Ascending aorta (tissue), 2 donors: ENCODE results near the gene CSMD2. TPM values are rescaled to one million over a fixed set of nuclear protein-coding genes. Genes with fewer than 3 reads are reported as not detected.

ENCODE experiments used
- DNase-seq, 2 donors: peaks; one replicate each; pipeline ENCODE4 v3.0.0-alpha.2; 2019; ENCODE audit warnings: low spot score in 2 of 2
- H3K27ac ChIP-seq, 2 donors: fragments of 200-600 bp; sonication (generic); one replicate each; pipeline ENCODE4 v1.5.1; 2016 to 2017; ENCODE audit warnings: mild to moderate bottlenecking in 1 of 2
- H3K27me3 ChIP-seq: fragments of 200-600 bp; sonication (generic); one replicate; pipeline ENCODE4 v1.5.1; 2017
- H3K36me3 ChIP-seq, 2 donors: fragments of 200-600 bp; sonication (generic); one replicate each; pipeline ENCODE4 v1.5.1; 2016
- H3K4me1 ChIP-seq, 2 donors: fragments of 200-600 bp; sonication (generic); one replicate each; pipeline ENCODE4 v1.5.1; 2016 to 2017; ENCODE audit warnings: mild to moderate bottlenecking in 1 of 2
- H3K4me3 ChIP-seq, 2 donors: fragments of 200-600 bp; sonication (generic); one replicate each; pipeline ENCODE4 v1.5.1; 2016 to 2017; ENCODE audit warnings: mild to moderate bottlenecking in 1 of 2
- H3K9me3 ChIP-seq, 2 donors: fragments of 200-600 bp; sonication (generic); one replicate each; pipeline ENCODE4 v1.5.1; 2016
- intact Hi-C: fragments of 100-400 bp; cut with DNase I; formaldehyde crosslinking; loops from one replicate; pipeline ENCODE4 v1.15.1; 2023
- total RNA-seq: library from RNA; depleted of rRNA; stranded (reverse); fragments of >200 nt; gene quantifications from one replicate; pipeline ENCODE4 v1.1.0, GENCODE V29; 2016
- TF ChIP-seq, protein P1 (sequence below), 3 experiments: fragments of 200-600 bp in 2 of 3; fragments of 450-650 bp in 1 of 3; sonication (generic) in 2 of 3; IDR thresholded peaks; one replicate each; pipeline ENCODE4 v1.5.1; 2016 to 2019; ENCODE audit warnings: antibody characterized with exemption in 3 of 3, mild to moderate bottlenecking in 1 of 3, moderate library complexity in 1 of 3

The CSMD2 gene
- total RNA-seq, 1 donor from 2014 or later = 10.9 TPM

DNA sequence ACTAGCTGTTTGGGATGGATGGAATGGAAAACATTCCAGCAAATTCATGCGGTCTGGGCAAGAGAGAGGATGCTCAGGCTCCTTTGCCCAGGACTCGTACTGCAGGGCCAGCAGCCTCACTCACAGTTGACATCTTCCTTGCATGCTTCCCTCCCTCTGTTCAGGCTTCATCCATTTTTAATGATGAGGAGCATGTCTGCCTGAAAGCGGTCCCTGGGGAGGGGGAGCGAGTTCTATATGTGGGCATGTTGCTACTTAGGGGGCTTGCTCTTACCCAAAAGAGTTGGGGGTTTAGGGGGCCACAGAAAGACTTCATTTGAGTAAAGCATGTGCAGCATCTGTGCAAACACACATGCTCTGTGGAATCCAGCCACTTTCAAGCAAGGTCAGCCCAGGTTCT, 203.0 kb downstream of the CSMD2 start:
- intact Hi-C loops = no loop called here
- TF ChIP-seq, protein P1, sequence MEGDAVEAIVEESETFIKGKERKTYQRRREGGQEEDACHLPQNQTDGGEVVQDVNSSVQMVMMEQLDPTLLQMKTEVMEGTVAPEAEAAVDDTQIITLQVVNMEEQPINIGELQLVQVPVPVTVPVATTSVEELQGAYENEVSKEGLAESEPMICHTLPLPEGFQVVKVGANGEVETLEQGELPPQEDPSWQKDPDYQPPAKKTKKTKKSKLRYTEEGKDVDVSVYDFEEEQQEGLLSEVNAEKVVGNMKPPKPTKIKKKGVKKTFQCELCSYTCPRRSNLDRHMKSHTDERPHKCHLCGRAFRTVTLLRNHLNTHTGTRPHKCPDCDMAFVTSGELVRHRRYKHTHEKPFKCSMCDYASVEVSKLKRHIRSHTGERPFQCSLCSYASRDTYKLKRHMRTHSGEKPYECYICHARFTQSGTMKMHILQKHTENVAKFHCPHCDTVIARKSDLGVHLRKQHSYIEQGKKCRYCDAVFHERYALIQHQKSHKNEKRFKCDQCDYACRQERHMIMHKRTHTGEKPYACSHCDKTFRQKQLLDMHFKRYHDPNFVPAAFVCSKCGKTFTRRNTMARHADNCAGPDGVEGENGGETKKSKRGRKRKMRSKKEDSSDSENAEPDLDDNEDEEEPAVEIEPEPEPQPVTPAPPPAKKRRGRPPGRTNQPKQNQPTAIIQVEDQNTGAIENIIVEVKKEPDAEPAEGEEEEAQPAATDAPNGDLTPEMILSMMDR (IDR thresholded peaks at IDR 0.05) = no peak
- H3K4me3 ChIP-seq = no peak overlapping the region

DNA sequence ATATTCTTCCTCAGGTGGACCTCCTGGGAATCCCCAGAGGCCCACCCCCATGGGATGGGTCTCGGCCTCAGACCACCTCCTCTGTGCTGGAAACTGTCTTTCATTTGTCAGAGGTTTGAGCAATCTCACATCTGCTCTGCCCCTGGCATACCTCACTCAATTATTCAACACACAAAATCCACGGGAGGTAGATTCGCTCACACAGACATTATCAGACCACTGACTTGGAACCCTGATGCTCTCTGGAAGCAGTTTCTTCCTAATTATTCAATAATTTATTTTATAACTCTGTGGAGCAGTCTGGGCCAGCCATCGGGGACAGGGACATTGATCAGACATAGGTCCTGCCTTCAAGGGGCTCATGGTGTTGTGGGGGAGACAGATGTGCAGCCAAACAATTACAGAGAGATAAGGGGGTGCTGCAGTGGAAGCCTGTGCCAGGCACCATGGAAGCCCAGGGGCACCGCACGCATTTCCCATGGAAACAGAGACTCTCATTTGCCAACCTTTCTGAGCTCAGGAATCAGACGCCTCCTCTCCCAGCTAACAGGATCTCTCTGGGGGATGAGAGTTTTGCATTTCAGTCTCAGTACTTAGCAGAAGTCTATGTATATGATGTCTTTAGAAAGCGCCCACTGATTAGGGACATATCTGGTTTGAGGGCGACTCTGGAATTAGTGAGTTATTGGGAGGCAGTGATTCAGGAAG, 204.7 kb downstream of the CSMD2 start:
- Histone ChIP-seq H3K27me3 (no peaks in the 10 kb centered on the region), H3K4me1 (no peaks in the 10 kb centered on the region), H3K27ac (no peak overlapping the region), H3K9me3 (no peaks in the 10 kb centered on the region), H3K36me3 (no peaks in the 10 kb centered on the region), H3K4me3 (no peak overlapping the region)
- intact Hi-C loops = no loop called here
- DNase-seq = no peak
- TF ChIP-seq, protein P1 (IDR thresholded peaks at IDR 0.05) = no peak

More for the DNA sequence above, 203.0 kb downstream of the CSMD2 start:
- Histone ChIP-seq H3K27ac (no peak overlapping the region), H3K36me3 (no peaks in the 10 kb centered on the region), H3K27me3 (no peaks in the 10 kb centered on the region), H3K4me1 (no peaks in the 10 kb centered on the region), H3K9me3 (no peaks in the 10 kb centered on the region)
- DNase-seq = no peak

DNA sequence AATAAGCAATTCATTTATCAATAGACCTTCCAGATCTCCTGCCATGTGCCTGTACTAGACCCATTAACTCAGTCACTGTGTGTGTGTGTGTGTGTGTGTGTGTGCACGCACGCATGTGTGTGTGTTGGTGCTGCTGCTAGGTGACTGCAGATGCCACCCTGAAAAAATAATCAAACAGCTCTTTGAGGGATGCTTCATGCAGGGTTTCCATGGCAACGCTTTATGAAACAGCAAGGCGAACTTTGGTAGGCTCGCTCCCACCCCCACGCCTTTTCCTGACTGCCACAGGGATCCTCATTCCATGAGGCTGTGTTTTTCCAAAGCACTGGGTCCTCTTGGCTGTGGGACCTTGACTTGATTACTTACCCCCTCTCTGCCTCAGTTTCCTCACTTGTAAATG, 207.2 kb downstream of the CSMD2 start:
- Histone ChIP-seq H3K36me3 (no peaks in the 10 kb centered on the region), H3K4me1 (no peaks in the 10 kb centered on the region), H3K9me3 (no peaks in the 10 kb centered on the region), H3K27me3 (no peaks in the 10 kb centered on the region), H3K4me3 (no peak overlapping the region), H3K27ac (no peak overlapping the region)
- TF ChIP-seq, protein P1 (IDR thresholded peaks at IDR 0.05) = no peak
- intact Hi-C loops = no loop called here
- no peak for DNase-seq

DNA sequence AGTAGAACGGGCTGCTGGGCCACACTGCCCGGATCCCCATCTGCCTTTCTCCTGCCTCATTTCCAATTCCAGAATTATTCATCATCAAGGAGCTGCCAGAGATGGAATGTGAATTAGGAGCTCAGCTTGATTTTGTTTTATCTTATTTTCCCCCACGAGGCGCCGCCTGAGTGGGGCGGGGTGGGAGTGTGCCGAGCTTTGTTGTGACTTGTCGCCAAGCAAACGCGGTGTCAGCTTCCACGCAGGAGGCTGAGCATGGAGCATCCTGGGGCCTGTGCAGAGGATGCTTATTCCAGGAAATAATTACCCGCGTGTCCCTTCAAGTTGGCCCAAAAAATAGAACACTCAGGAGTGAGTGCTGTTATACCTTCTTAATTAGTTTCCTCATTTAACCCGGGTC, 209.9 kb downstream of the CSMD2 start:
- no peaks in the 10 kb centered on the region for H3K36me3 ChIP-seq
- no peak overlapping the region for H3K27ac ChIP-seq
- H3K4me3 ChIP-seq = no peak overlapping the region
- no peaks in the 10 kb centered on the region for H3K9me3 ChIP-seq
- intact Hi-C loops = no loop called here
- TF ChIP-seq, protein P1 (IDR thresholded peaks at IDR 0.05) = no peak
- no peak for DNase-seq
- no peaks in the 10 kb centered on the region for H3K27me3 ChIP-seq
- H3K4me1 ChIP-seq = no peaks in the 10 kb centered on the region

DNA sequence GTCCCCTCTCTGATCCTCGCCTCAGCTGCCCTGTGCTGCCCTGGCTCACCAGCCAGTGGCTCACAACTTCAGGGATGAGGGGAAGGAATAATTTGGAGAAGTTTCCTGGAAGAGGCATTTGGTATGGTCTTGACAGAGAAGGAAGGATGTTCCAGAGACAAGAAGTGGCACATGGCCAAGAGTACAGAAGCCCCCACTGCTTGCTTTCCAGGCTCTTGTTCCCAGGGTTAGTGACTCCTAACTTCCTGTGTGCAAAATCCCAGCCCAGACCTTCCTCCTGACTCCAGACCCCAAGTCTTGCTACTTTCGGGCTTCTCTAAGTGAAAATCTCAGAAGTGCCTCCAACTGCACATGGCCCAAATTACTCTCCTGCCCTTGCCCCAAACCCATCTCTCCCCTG, 215.5 kb downstream of the CSMD2 start:
- H3K36me3 ChIP-seq = no peaks in the 10 kb centered on the region
- no peaks in the 10 kb centered on the region for H3K27me3 ChIP-seq
- H3K9me3 ChIP-seq = no peaks in the 10 kb centered on the region
- no peak overlapping the region for H3K4me3 ChIP-seq
- no peak overlapping the region for H3K27ac ChIP-seq
- intact Hi-C loops = no loop called here
- TF ChIP-seq, protein P1 (IDR thresholded peaks at IDR 0.05) = no peak
- DNase-seq = no peak
- H3K4me1 ChIP-seq = no peaks in the 10 kb centered on the region

DNA sequence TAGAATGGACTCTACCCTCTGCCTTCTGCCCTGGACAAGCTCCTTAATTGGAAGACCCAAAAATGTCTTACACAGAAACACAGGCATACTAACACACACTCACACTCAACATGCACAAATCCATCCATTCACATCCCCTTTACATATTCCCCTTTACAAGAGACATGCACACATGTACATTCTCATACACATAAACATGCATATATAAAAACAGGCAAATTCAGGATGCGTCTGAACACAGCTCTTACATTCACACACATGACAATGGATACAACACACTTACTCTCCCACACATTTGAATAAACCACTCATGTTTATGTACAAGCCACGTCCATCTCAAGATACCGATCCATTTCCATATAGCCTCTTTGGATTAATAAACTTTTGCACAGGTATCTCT, 216.7 kb downstream of the CSMD2 start:
- H3K4me3 ChIP-seq = no peak overlapping the region
- no peaks in the 10 kb centered on the region for H3K9me3 ChIP-seq
- DNase-seq = no peak
- no peaks in the 10 kb centered on the region for H3K27me3 ChIP-seq
- TF ChIP-seq, protein P1 (IDR thresholded peaks at IDR 0.05) = no peak
- intact Hi-C loops = no loop called here
- H3K36me3 ChIP-seq = no peaks in the 10 kb centered on the region
- no peak overlapping the region for H3K27ac ChIP-seq
- H3K4me1 ChIP-seq = no peaks in the 10 kb centered on the region
